Measurements from ENCODE around the gene TIMM23. TPM values are rescaled to one million over a fixed set of nuclear protein-coding genes. Genes with fewer than 3 reads are reported as not detected.

The TIMM23 gene
- total and polyA plus RNA-seq, 4 donors: 41.8 to 66.8 (median 42.7) TPM

DNA sequence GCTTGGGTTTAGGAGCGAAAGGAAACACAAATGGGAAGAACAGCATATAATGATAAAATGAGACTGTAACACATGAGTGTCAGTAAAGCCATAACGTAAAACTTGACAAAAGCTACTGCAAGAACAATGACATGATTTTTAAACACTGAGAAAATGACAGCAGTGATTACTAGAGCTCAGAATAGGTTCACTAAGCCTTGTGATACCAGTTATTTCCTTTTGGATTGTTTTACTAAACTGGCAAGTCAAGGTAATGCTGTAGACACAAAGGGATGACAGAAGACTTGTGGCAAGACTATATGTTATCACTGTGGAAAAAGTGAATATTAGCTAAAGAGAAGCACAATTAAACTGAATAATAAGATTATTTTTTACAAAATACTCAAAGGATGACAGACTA, 45.4 kb downstream of the TIMM23 start:
- H3K27ac ChIP-seq (ENCODE audit: low read depth in 1 of 2, low read length in 2 of 2): no peak overlapping the region
- H3K9ac ChIP-seq (ENCODE audit: low read depth in 1 of 2, low read length in 2 of 2): no peak overlapping the region
- peaks cover 8 to 22% (median 14%) of the 10 kb centered on the region in 4 donors for H3K36me3 ChIP-seq (ENCODE audit: control insufficient read depth in 4 of 4, insufficient read depth in 3 of 4, low read depth in 1 of 4, low read length in 3 of 4)
- H3K4me1 ChIP-seq (ENCODE audit: control insufficient read depth in 4 of 4, insufficient read depth in 4 of 4, low read length in 3 of 4): peaks cover 13 to 80% (median 71%) of the 10 kb centered on the region in 4 donors
- TF ChIP-seq JUND (IDR thresholded peaks at IDR 0.05) (no peak), FOXA2 (IDR thresholded peaks at IDR 0.05) (no peak), HNF4G (IDR thresholded peaks at IDR 0.05) (no peak), NR2F2 (IDR thresholded peaks at IDR 0.05) (no peak), RXRA (IDR thresholded peaks at IDR 0.05) (no peak), CTCF (IDR thresholded peaks at IDR 0.05; ENCODE audit: low read depth, low read length, missing input control) (no peak), FOXA1 (IDR thresholded peaks at IDR 0.05) (no peak), RAD21 (IDR thresholded peaks at IDR 0.05) (no peak), YY1 (IDR thresholded peaks at IDR 0.05) (no peak), SP1 (IDR thresholded peaks at IDR 0.05) (no peak), MAX (IDR thresholded peaks at IDR 0.05) (no peak), HNF4A (conservative IDR thresholded peaks at IDR 0.05) (no peak)
- TF ChIP-seq, protein P1, sequence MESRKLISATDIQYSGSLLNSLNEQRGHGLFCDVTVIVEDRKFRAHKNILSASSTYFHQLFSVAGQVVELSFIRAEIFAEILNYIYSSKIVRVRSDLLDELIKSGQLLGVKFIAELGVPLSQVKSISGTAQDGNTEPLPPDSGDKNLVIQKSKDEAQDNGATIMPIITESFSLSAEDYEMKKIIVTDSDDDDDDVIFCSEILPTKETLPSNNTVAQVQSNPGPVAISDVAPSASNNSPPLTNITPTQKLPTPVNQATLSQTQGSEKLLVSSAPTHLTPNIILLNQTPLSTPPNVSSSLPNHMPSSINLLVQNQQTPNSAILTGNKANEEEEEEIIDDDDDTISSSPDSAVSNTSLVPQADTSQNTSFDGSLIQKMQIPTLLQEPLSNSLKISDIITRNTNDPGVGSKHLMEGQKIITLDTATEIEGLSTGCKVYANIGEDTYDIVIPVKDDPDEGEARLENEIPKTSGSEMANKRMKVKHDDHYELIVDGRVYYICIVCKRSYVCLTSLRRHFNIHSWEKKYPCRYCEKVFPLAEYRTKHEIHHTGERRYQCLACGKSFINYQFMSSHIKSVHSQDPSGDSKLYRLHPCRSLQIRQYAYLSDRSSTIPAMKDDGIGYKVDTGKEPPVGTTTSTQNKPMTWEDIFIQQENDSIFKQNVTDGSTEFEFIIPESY (IDR thresholded peaks at IDR 0.05): no peak
- TF ChIP-seq, protein P2, sequence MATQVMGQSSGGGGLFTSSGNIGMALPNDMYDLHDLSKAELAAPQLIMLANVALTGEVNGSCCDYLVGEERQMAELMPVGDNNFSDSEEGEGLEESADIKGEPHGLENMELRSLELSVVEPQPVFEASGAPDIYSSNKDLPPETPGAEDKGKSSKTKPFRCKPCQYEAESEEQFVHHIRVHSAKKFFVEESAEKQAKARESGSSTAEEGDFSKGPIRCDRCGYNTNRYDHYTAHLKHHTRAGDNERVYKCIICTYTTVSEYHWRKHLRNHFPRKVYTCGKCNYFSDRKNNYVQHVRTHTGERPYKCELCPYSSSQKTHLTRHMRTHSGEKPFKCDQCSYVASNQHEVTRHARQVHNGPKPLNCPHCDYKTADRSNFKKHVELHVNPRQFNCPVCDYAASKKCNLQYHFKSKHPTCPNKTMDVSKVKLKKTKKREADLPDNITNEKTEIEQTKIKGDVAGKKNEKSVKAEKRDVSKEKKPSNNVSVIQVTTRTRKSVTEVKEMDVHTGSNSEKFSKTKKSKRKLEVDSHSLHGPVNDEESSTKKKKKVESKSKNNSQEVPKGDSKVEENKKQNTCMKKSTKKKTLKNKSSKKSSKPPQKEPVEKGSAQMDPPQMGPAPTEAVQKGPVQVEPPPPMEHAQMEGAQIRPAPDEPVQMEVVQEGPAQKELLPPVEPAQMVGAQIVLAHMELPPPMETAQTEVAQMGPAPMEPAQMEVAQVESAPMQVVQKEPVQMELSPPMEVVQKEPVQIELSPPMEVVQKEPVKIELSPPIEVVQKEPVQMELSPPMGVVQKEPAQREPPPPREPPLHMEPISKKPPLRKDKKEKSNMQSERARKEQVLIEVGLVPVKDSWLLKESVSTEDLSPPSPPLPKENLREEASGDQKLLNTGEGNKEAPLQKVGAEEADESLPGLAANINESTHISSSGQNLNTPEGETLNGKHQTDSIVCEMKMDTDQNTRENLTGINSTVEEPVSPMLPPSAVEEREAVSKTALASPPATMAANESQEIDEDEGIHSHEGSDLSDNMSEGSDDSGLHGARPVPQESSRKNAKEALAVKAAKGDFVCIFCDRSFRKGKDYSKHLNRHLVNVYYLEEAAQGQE (IDR thresholded peaks at IDR 0.05): no peak
- TF ChIP-seq, protein P3, sequence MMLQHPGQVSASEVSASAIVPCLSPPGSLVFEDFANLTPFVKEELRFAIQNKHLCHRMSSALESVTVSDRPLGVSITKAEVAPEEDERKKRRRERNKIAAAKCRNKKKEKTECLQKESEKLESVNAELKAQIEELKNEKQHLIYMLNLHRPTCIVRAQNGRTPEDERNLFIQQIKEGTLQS (IDR thresholded peaks at IDR 0.05): no peak
- H3K4me3 ChIP-seq (ENCODE audit: low read depth in 1 of 3, low read length in 3 of 3): no peak overlapping the region
- DNase-seq (ENCODE audit: low spot score): no peak
- WGBS: 84% methylated on average over 2 of the region's 2 CpGs
- no peaks in the 10 kb centered on the region for H3K9me3 ChIP-seq (ENCODE audit: control insufficient read depth in 4 of 4, low read length in 3 of 4)
- no peaks in the 10 kb centered on the region for H3K27me3 ChIP-seq (ENCODE audit: control insufficient read depth in 4 of 4, insufficient read depth in 4 of 4, low read length in 3 of 4)
